WTC11 (cell line): ENCODE data around the gene ARMC8. TPM values are rescaled to one million over a fixed set of nuclear protein-coding genes. Genes with fewer than 3 reads are reported as not detected.

Experiments used
- ATAC-seq: fragments of 200-7000 bp; cut with Tn5 transposase; 2 replicates; pipeline ENCODE4 v1.10.0; 2021; ENCODE audit warnings: mild to moderate bottlenecking, moderate library complexity
- CTCF ChIA-PET: fragments of 300-600 bp; sonication (Branson Sonifier 250); formaldehyde crosslinking; loops from one replicate; lab custom pipeline; 2021; ENCODE audit warnings: antibody characterized with exemption; lab: Charles Lee
- POLR2A ChIA-PET: fragments of 350-600 bp; sonication (Branson Sonifier 250); formaldehyde crosslinking; loops from one replicate; lab custom pipeline; 2021; ENCODE audit warnings: antibody characterized with exemption; lab: Charles Lee
- DNase-seq: peaks from one replicate; pipeline ENCODE4 v3.0.0; 2021; ENCODE audit warnings: low spot score
- H3K27ac Mint-ChIP-seq: 2 replicates; pipeline ENCODE4 v1.8.0; 2021; ENCODE audit warnings: mixed read lengths
- H3K27me3 Mint-ChIP-seq: 2 replicates; pipeline ENCODE4 v1.8.0; 2021; ENCODE audit warnings: low read depth, mild to moderate bottlenecking, moderate library complexity, mixed read lengths
- H3K36me3 Mint-ChIP-seq: 2 replicates; pipeline ENCODE4 v1.8.0; 2021; ENCODE audit warnings: mixed read lengths
- H3K4me1 Mint-ChIP-seq: 2 replicates; pipeline ENCODE4 v1.8.0; 2022; ENCODE audit warnings: mixed read lengths
- H3K4me3 Mint-ChIP-seq: 2 replicates; pipeline ENCODE4 v1.8.0; 2021; ENCODE audit warnings: mild to moderate bottlenecking, moderate library complexity, mixed read lengths
- H3K9me3 Mint-ChIP-seq: 2 replicates; pipeline ENCODE4 v1.8.0; 2021; ENCODE audit warnings: mixed read lengths
- CREB1 ChIP-seq: sonication (generic); formaldehyde crosslinking; IDR thresholded peaks from 2 replicates; pipeline ENCODE4 v1.8.0; 2023; ENCODE audit warnings: mild to moderate bottlenecking, missing genetic modification reagents
- E2F4 ChIP-seq: sonication (generic); formaldehyde crosslinking; IDR thresholded peaks from 2 replicates; pipeline ENCODE4 v1.8.1; 2022; ENCODE audit warnings: low read depth, mild to moderate bottlenecking, moderate library complexity, missing genetic modification reagents, borderline replicate concordance
- ETV6 ChIP-seq: sonication (generic); formaldehyde crosslinking; IDR thresholded peaks from 2 replicates; pipeline ENCODE4 v1.8.1; 2022; ENCODE audit warnings: mild to moderate bottlenecking, missing genetic modification reagents
- FOXP1 ChIP-seq: sonication (generic); formaldehyde crosslinking; IDR thresholded peaks from 2 replicates; pipeline ENCODE4 v1.8.0; 2022; ENCODE audit warnings: missing genetic modification reagents, mild to moderate bottlenecking, moderate library complexity, borderline replicate concordance
- GABPB1 ChIP-seq: sonication (generic); formaldehyde crosslinking; IDR thresholded peaks from 2 replicates; pipeline ENCODE4 v1.8.1; 2023; ENCODE audit warnings: mild to moderate bottlenecking, missing genetic modification reagents
- HMGA2 ChIP-seq: fragments of 250-450 bp; sonication (Bioruptor Pico); IDR thresholded peaks from 2 replicates; pipeline ENCODE4 v1.4.0; 2021; ENCODE audit warnings: mild to moderate bottlenecking, moderate library complexity
- MXD4 ChIP-seq: fragments of 250-450 bp; sonication (Bioruptor Pico); IDR thresholded peaks from 2 replicates; pipeline ENCODE4 v1.8.0; 2021; ENCODE audit warnings: mild to moderate bottlenecking, moderate library complexity, borderline replicate concordance
- NR2C2 ChIP-seq: sonication (generic); formaldehyde crosslinking; IDR thresholded peaks from 2 replicates; pipeline ENCODE4 v1.8.0; 2022; ENCODE audit warnings: mild to moderate bottlenecking, missing genetic modification reagents
- RELA ChIP-seq: sonication (generic); formaldehyde crosslinking; IDR thresholded peaks from 2 replicates; pipeline ENCODE4 v1.8.1; 2022; ENCODE audit warnings: missing genetic modification reagents, mild to moderate bottlenecking, borderline replicate concordance
- RORB ChIP-seq: fragments of 250-450 bp; sonication (Bioruptor Pico); IDR thresholded peaks from 2 replicates; pipeline ENCODE4 v1.9.0; 2021; ENCODE audit warnings: mild to moderate bottlenecking
- SMAD3 ChIP-seq: sonication (generic); formaldehyde crosslinking; IDR thresholded peaks from 2 replicates; pipeline ENCODE4 v1.8.0; 2022; ENCODE audit warnings: missing genetic modification reagents, mild to moderate bottlenecking, borderline replicate concordance
- TEAD1 ChIP-seq: sonication (generic); formaldehyde crosslinking; IDR thresholded peaks from 2 replicates; pipeline ENCODE4 v1.8.0; 2022; ENCODE audit warnings: mild to moderate bottlenecking, missing genetic modification reagents
- TP53 ChIP-seq: sonication (generic); formaldehyde crosslinking; IDR thresholded peaks from 2 replicates; pipeline ENCODE4 v1.8.1; 2023; ENCODE audit warnings: mild to moderate bottlenecking, missing genetic modification reagents
- ZBTB21 ChIP-seq: sonication (generic); formaldehyde crosslinking; IDR thresholded peaks from 2 replicates; pipeline ENCODE4 v1.8.1; 2023; ENCODE audit warnings: mild to moderate bottlenecking, missing genetic modification reagents, borderline replicate concordance
- ZNF121 ChIP-seq: sonication (generic); formaldehyde crosslinking; IDR thresholded peaks from 2 replicates; pipeline ENCODE4 v1.8.0; 2023; ENCODE audit warnings: missing genetic modification reagents
- ZNF232 ChIP-seq: sonication (generic); formaldehyde crosslinking; IDR thresholded peaks from 2 replicates; pipeline ENCODE4 v1.8.0; 2022; ENCODE audit warnings: mild to moderate bottlenecking, missing genetic modification reagents
- ZNF263 ChIP-seq: sonication (generic); formaldehyde crosslinking; IDR thresholded peaks from 2 replicates; pipeline ENCODE4 v1.8.1; 2022; ENCODE audit warnings: low read depth, mild to moderate bottlenecking, moderate library complexity, missing genetic modification reagents
- ZNF317 ChIP-seq: sonication (generic); formaldehyde crosslinking; IDR thresholded peaks from 2 replicates; pipeline ENCODE4 v1.8.1; 2023; ENCODE audit warnings: low read depth, mild to moderate bottlenecking, moderate library complexity, missing genetic modification reagents, borderline replicate concordance
- ZNF425 ChIP-seq: fragments of 250-450 bp; sonication (Bioruptor Pico); conservative IDR thresholded peaks from 2 replicates; pipeline ENCODE4 v1.9.0; 2021; ENCODE audit warnings: mild to moderate bottlenecking
- total RNA-seq: library from RNA; stranded (reverse); gene quantifications from 3 replicates; pipeline ENCODE4 v1.2.3, GENCODE V29; 2021
- TF ChIP-seq, protein P1 (sequence below): sonication (generic); formaldehyde crosslinking; IDR thresholded peaks from 2 replicates; pipeline ENCODE4 v1.8.1; 2022; ENCODE audit warnings: low read depth, missing genetic modification reagents, borderline replicate concordance
- TF ChIP-seq, protein P2 (sequence below): sonication (generic); formaldehyde crosslinking; IDR thresholded peaks from 2 replicates; pipeline ENCODE4 v1.8.0; 2022; ENCODE audit warnings: missing genetic modification reagents
- TF ChIP-seq, protein P3 (sequence below): sonication (generic); formaldehyde crosslinking; IDR thresholded peaks from 2 replicates; pipeline ENCODE4 v1.8.1; 2023; ENCODE audit warnings: mild to moderate bottlenecking, missing genetic modification reagents

The ARMC8 gene
- total RNA-seq, 1 experiment from 2014 or later = 44.9 TPM

DNA sequence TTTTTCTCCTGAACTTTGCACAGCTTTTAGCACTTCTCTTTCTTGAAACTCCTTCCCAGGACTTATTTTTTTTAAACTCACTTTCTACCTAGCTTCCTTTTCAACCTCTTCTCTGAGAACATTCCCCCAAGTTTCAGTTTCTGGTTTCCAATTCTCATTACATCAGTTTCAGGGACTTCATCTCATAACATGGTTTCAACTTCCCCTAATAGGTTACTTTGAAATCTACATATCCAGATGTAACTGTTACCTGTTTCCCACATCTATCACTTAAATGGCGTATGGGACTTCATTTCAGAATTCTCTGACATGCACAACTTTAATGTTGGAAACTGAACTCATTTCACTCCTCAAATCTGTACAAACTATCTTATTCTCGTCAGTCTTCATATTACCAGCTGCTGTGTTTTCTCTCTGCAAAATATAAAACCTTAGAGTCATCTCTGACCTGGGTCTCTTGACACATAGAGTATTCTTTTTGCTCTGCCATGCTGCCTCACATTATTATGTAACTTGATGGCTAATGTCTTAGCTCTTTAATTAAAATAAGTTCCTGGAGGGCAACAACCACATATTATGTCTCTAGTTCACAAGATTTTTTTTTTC is 84.2 kb downstream of the ARMC8 start (continued):
- TF ChIP-seq E2F4 (CRISPR knock-in tag) (no peak), ZNF263 (CRISPR knock-in tag) (no peak), MXD4 (no peak), TEAD1 (CRISPR knock-in tag) (no peak), SMAD3 (CRISPR knock-in tag) (no peak), ETV6 (no peak), RORB (no peak)
- TF ChIP-seq, all 79 proteins: peak for 0

DNA sequence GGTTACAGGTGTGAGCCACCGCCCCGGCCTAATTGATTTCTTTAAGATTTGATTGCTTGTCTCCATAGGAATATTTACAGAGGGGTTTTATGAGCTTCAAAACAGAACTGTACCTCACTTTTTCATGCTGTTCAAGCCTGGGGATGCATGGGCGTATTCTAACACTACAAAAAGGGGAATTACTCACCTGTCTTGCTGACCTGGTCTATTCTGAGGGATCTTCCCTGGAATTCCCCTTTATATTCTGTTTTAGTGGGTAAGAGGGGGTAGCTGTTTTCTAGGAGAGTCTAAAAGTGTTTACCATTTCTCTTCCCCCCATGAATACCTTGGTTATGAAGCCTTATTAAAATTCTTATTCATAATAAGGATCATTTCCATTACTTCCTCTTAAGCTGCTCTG is 94.5 kb downstream of the ARMC8 start:
- no peak for DNase-seq
- Mint-ChIP-seq H3K4me1 (no peaks in the 10 kb centered on the region), H3K36me3 (no peaks in the 10 kb centered on the region), H3K27me3 (no peaks in the 10 kb centered on the region), H3K9me3 (no peaks in the 10 kb centered on the region), H3K4me3 (no peak overlapping the region), H3K27ac (no peak overlapping the region)
- POLR2A ChIA-PET = interaction anchor here (1.1 kb wide), 1 partner anchor 40 kb away, joined by 6 read pairs; no protein-coding TSS in a partner anchor
- TF ChIP-seq ZBTB21 (CRISPR knock-in tag) = no peak
- TF ChIP-seq FOXP1 = no peak
- TF ChIP-seq, protein P1, sequence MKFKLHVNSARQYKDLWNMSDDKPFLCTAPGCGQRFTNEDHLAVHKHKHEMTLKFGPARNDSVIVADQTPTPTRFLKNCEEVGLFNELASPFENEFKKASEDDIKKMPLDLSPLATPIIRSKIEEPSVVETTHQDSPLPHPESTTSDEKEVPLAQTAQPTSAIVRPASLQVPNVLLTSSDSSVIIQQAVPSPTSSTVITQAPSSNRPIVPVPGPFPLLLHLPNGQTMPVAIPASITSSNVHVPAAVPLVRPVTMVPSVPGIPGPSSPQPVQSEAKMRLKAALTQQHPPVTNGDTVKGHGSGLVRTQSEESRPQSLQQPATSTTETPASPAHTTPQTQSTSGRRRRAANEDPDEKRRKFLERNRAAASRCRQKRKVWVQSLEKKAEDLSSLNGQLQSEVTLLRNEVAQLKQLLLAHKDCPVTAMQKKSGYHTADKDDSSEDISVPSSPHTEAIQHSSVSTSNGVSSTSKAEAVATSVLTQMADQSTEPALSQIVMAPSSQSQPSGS (CRISPR knock-in tag) = no peak
- no peak for TF ChIP-seq RORB
- TF ChIP-seq GABPB1 = no peak
- no peak for TF ChIP-seq TP53 (CRISPR knock-in tag)
- TF ChIP-seq, protein P2, sequence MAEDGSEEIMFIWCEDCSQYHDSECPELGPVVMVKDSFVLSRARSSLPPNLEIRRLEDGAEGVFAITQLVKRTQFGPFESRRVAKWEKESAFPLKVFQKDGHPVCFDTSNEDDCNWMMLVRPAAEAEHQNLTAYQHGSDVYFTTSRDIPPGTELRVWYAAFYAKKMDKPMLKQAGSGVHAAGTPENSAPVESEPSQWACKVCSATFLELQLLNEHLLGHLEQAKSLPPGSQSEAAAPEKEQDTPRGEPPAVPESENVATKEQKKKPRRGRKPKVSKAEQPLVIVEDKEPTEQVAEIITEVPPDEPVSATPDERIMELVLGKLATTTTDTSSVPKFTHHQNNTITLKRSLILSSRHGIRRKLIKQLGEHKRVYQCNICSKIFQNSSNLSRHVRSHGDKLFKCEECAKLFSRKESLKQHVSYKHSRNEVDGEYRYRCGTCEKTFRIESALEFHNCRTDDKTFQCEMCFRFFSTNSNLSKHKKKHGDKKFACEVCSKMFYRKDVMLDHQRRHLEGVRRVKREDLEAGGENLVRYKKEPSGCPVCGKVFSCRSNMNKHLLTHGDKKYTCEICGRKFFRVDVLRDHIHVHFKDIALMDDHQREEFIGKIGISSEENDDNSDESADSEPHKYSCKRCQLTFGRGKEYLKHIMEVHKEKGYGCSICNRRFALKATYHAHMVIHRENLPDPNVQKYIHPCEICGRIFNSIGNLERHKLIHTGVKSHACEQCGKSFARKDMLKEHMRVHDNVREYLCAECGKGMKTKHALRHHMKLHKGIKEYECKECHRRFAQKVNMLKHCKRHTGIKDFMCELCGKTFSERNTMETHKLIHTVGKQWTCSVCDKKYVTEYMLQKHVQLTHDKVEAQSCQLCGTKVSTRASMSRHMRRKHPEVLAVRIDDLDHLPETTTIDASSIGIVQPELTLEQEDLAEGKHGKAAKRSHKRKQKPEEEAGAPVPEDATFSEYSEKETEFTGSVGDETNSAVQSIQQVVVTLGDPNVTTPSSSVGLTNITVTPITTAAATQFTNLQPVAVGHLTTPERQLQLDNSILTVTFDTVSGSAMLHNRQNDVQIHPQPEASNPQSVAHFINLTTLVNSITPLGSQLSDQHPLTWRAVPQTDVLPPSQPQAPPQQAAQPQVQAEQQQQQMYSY (CRISPR knock-in tag) = no peak
- no peak for TF ChIP-seq ZNF121 (CRISPR knock-in tag)
- no peak for TF ChIP-seq NR2C2 (CRISPR knock-in tag)
- TF ChIP-seq ZNF232 (CRISPR knock-in tag) = no peak
- CTCF ChIA-PET = no interaction called here
- ATAC-seq = no peak

GRCh38 chr3:138282836-138283235 is 95.7 kb downstream of the ARMC8 start:
- no peak for ATAC-seq
- ChIA-PET CTCF (interaction anchor here (1.4 kb wide), 1 partner anchor 135 kb away, joined by 3 read pairs; no protein-coding TSS in a partner anchor), POLR2A (no interaction called here)
- DNase-seq = no peak
- no peaks in the 10 kb centered on the region for H3K27me3 Mint-ChIP-seq
- no peak overlapping the region for H3K27ac Mint-ChIP-seq
- H3K9me3 Mint-ChIP-seq = no peaks in the 10 kb centered on the region
- no peaks in the 10 kb centered on the region for H3K36me3 Mint-ChIP-seq
- no peak overlapping the region for H3K4me3 Mint-ChIP-seq
- no peaks in the 10 kb centered on the region for H3K4me1 Mint-ChIP-seq
- TF ChIP-seq, protein P3, sequence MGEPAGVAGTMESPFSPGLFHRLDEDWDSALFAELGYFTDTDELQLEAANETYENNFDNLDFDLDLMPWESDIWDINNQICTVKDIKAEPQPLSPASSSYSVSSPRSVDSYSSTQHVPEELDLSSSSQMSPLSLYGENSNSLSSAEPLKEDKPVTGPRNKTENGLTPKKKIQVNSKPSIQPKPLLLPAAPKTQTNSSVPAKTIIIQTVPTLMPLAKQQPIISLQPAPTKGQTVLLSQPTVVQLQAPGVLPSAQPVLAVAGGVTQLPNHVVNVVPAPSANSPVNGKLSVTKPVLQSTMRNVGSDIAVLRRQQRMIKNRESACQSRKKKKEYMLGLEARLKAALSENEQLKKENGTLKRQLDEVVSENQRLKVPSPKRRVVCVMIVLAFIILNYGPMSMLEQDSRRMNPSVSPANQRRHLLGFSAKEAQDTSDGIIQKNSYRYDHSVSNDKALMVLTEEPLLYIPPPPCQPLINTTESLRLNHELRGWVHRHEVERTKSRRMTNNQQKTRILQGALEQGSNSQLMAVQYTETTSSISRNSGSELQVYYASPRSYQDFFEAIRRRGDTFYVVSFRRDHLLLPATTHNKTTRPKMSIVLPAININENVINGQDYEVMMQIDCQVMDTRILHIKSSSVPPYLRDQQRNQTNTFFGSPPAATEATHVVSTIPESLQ (CRISPR knock-in tag) = no peak
- TF ChIP-seq ZNF317 (CRISPR knock-in tag) = no peak
- TF ChIP-seq CREB1 (CRISPR knock-in tag) = no peak
- TF ChIP-seq RELA (CRISPR knock-in tag) = no peak
- TF ChIP-seq ZNF425 (CRISPR knock-in tag) = no peak
- no peak for TF ChIP-seq HMGA2 (CRISPR knock-in tag)
